Measurements from ENCODE around the gene UFC1. TPM values are rescaled to one million over a fixed set of nuclear protein-coding genes. Genes with fewer than 3 reads are reported as not detected.

The UFC1 gene
- total and polyA plus RNA-seq, 2 of the 13 experiments (the other 11 are each of a cell fraction or from before 2014, with no cell fraction given): 72.8 to 85.2 TPM

GRCh38 chr1:161159087-161159912 is 5.5 kb downstream of the UFC1 start, which contains the start of gene USP21 (continued):
- TF ChIP-seq FOXK1 (CRISPR knock-in tag; IDR thresholded peaks at IDR 0.05; ENCODE audit: borderline replicate concordance, low read depth) (peak; percentile 28; the same call in 1 of the 2 replicates), RFX1 (IDR thresholded peaks at IDR 0.05) (peak; percentile 52; the same call in 1 of the 2 replicates), RBM39 (IDR thresholded peaks at IDR 0.05; ENCODE audit: low read depth, low read length, poor library complexity, severe bottlenecking) (peak; percentile 60), PITX1 (CRISPR knock-in tag; IDR thresholded peaks at IDR 0.05) (0 out of 2 replicates have a peak, but pooled peaks have one; percentile 23), NFRKB (IDR thresholded peaks at IDR 0.05) (peak; percentile 72), ATRX (CRISPR knock-in tag; IDR thresholded peaks at IDR 0.05; ENCODE audit: borderline replicate concordance) (no peak), ZNF510 (CRISPR knock-in tag; IDR thresholded peaks at IDR 0.05; ENCODE audit: low read depth) (no peak), MIER2 (CRISPR knock-in tag; IDR thresholded peaks at IDR 0.05) (0 out of 2 replicates have a peak, but pooled peaks have one; percentile 28), ZNF512 (CRISPR knock-in tag; IDR thresholded peaks at IDR 0.05) (no peak), MLXIP (CRISPR knock-in tag; IDR thresholded peaks at IDR 0.05; ENCODE audit: borderline replicate concordance) (no peak), ZNF720 (CRISPR knock-in tag; IDR thresholded peaks at IDR 0.05) (no peak), AGO1 (IDR thresholded peaks at IDR 0.05; ENCODE audit: low read depth, low read length, poor library complexity, severe bottlenecking) (peak; percentile 60), HDAC2 (CRISPR knock-in tag; IDR thresholded peaks at IDR 0.05) (0 out of 2 replicates have a peak, but pooled peaks have one; percentile 11), ZSCAN12 (CRISPR knock-in tag; IDR thresholded peaks at IDR 0.05) (no peak), MYPOP (CRISPR knock-in tag; IDR thresholded peaks at IDR 0.05) (no peak), ATAD3A (CRISPR knock-in tag; IDR thresholded peaks at IDR 0.05) (no peak), ZZZ3 (CRISPR knock-in tag; IDR thresholded peaks at IDR 0.05; ENCODE audit: borderline replicate concordance) (no peak), POGK (CRISPR knock-in tag; conservative IDR thresholded peaks at IDR 0.05) (peak; percentile 55; the same call in 1 of the 2 replicates), HOXA7 (CRISPR knock-in tag; IDR thresholded peaks at IDR 0.05) (no peak), GMEB1 (CRISPR knock-in tag; IDR thresholded peaks at IDR 0.05; ENCODE audit: borderline replicate concordance) (peak; percentile 76; the same call in 1 of the 2 replicates)

All from HepG2 (cell line).